ENCODE data around the gene PFAS. TPM values are rescaled to one million over a fixed set of nuclear protein-coding genes. Genes with fewer than 3 reads are reported as not detected.

Gene PFAS
- total RNA-seq, 1 experiment from 2014 or later = 228 TPM

GRCh38 chr17:8282345-8282744 is 33.3 kb downstream of the PFAS start:
- H3K23me2 ChIP-seq (ENCODE audit: insufficient read length, low read depth, low read length, poor library complexity, severe bottlenecking) = no peaks in the 10 kb centered on the region
- H4K5ac ChIP-seq (ENCODE audit: insufficient read length, low read depth, low read length) = no peak overlapping the region
- no peak overlapping the region for H3K23ac ChIP-seq (ENCODE audit: insufficient read length, low read depth, low read length)
- Mint-ChIP-seq H3K4me1 (peaks cover 5 to 6% of the 10 kb centered on the region in 2 experiments; a peak in 3 of 4 replicates), H3K4me3 (no peak overlapping the region), H3K27me3 (ENCODE audit: low read depth) (no peaks in the 10 kb centered on the region), H3K9me3 (no peaks in the 10 kb centered on the region; a peak in 1 of 5 replicates), H3K36me3 (ENCODE audit: insufficient read depth in 1 of 3, low read depth in 3 of 3) (0 out of 7 replicates have a peak, but pooled peaks cover 0 to 4% (median 0%) of the 10 kb centered on the region in 3 experiments), H3K27ac (no peak overlapping the region; a peak in 1 of 7 replicates)
- no peak overlapping the region for H3K18ac ChIP-seq (ENCODE audit: insufficient read length, low read depth, low read length)
- H4K91ac ChIP-seq (ENCODE audit: insufficient read length, low read depth, low read length) = no peak overlapping the region
- H3K79me2 ChIP-seq (ENCODE audit: insufficient read depth, low read length) = no peaks in the 10 kb centered on the region
- no peak for TF ChIP-seq CTCF (conservative IDR thresholded peaks at IDR 0.05)
- H3K27me3 ChIP-seq (ENCODE audit: insufficient read depth, low read length) = no peaks in the 10 kb centered on the region
- H2AFZ ChIP-seq (ENCODE audit: low read length) = no peak overlapping the region
- H3T11ph ChIP-seq (ENCODE audit: low read length) = no peak overlapping the region
- H3K27ac ChIP-seq (ENCODE audit: insufficient read length, low read depth, low read length) = no peak overlapping the region
- H2BK120ac ChIP-seq (ENCODE audit: low read depth, low read length, poor library complexity, severe bottlenecking) = no peak overlapping the region
- no peaks in the 10 kb centered on the region for H3K79me1 ChIP-seq (ENCODE audit: insufficient read depth, low read depth, low read length, poor library complexity, severe bottlenecking)
- no peak overlapping the region for H2BK5ac ChIP-seq (ENCODE audit: insufficient read length, low read length)
- no peak overlapping the region for H2BK15ac ChIP-seq (ENCODE audit: low read depth, low read length)
- H3K4ac ChIP-seq (ENCODE audit: low read depth, low read length) = no peak overlapping the region
- H3K4me1 ChIP-seq (ENCODE audit: insufficient read depth, low read length) = no peaks in the 10 kb centered on the region
- H3K9me3 ChIP-seq (ENCODE audit: control insufficient read depth, low read depth, low read length) = no peaks in the 10 kb centered on the region
- H3K56ac ChIP-seq (ENCODE audit: insufficient read length, low read depth, low read length) = no peak overlapping the region
- H3K4me2 ChIP-seq (ENCODE audit: insufficient read depth, insufficient read length, low read length) = no peak overlapping the region
- no peak overlapping the region for H4K8ac ChIP-seq (replicated peaks; ENCODE audit: insufficient read length, low read depth, low read length)
- DNase-seq = no peak
- WGBS (ENCODE audit: extremely low coverage, insufficient read length, low lambda C conversion rate) = no CpG with 5 or more reads among the region's 3 CpGs
- no peak overlapping the region for H2BK12ac ChIP-seq (ENCODE audit: insufficient read length, low read depth, low read length)
- H3K14ac ChIP-seq (ENCODE audit: insufficient read depth, low read length) = no peak overlapping the region
- H4K20me1 ChIP-seq (ENCODE audit: control insufficient read depth, insufficient read depth, insufficient read length) = no peaks in the 10 kb centered on the region
- no peak overlapping the region for H3K9ac ChIP-seq (ENCODE audit: extremely low read depth, insufficient read length, low read length)
- H2AK5ac ChIP-seq (ENCODE audit: insufficient read length, low read length) = no peak overlapping the region
- H2BK20ac ChIP-seq (ENCODE audit: low read depth, low read length, poor library complexity, severe bottlenecking) = no peak overlapping the region

Data from H9 (cell line).